A673 (cell line): ENCODE measurements around the gene ITPR2. TPM values are rescaled to one million over a fixed set of nuclear protein-coding genes. Genes with fewer than 3 reads are reported as not detected.
"Not testable (repeated sequence)": the region's sequence is repeated elsewhere in the genome, so short reads cannot be mapped to it uniquely, and the experiment has no call there.

Experiments used
- BruUV-seq: library from RNA; stranded (reverse); fragments of 400-500 nt; replicated peaks from 2 replicates; lab custom pipeline; 2021; lab: Mats Ljungman, UMichigan
- CTCF ChIA-PET: fragments of 300-600 bp; sonication (Branson Sonifier 250); formaldehyde crosslinking; loops from one replicate; lab custom pipeline; 2022; ENCODE audit warnings: antibody characterized with exemption; lab: Charles Lee
- POLR2A ChIA-PET: fragments of 300-600 bp; sonication (Branson Sonifier 250); formaldehyde crosslinking; loops from one replicate; lab custom pipeline; 2022; ENCODE audit warnings: antibody characterized with exemption; ENCODE audit not compliant: low non-redundant PET; lab: Charles Lee
- DNase-seq: peaks from one replicate; pipeline ENCODE4 v3.0.0-alpha.2; 2015; ENCODE audit warnings: low spot score
- H3K27ac ChIP-seq: fragments of 200-600 bp; sonication (generic); 2 replicates; pipeline ENCODE4 v1.5.1; 2016; ENCODE audit warnings: mixed run types, low read depth, mild to moderate bottlenecking, mixed read lengths, antibody characterized with exemption, low read length; ENCODE audit not compliant: poor library complexity, severe bottlenecking
- H3K27me3 ChIP-seq: fragments of 200-600 bp; sonication (generic); replicated peaks from 2 replicates; pipeline ENCODE4 v1.6.1; 2017; ENCODE audit warnings: mixed run types, low read depth, mild to moderate bottlenecking, mixed read lengths, antibody characterized with exemption, low read length; ENCODE audit not compliant: insufficient read depth, poor library complexity
- H3K36me3 ChIP-seq: fragments of 200-600 bp; sonication (generic); 2 replicates; pipeline ENCODE4 v1.6.1; 2016; ENCODE audit warnings: mixed run types, mild to moderate bottlenecking, mixed read lengths, antibody characterized with exemption, low read length; ENCODE audit not compliant: insufficient read depth, poor library complexity, severe bottlenecking
- H3K4me1 ChIP-seq: fragments of 200-600 bp; sonication (generic); 2 replicates; pipeline ENCODE4 v1.6.1; 2017; ENCODE audit warnings: mixed run types, mild to moderate bottlenecking, mixed read lengths, antibody characterized with exemption, low read length; ENCODE audit not compliant: insufficient read depth, poor library complexity, severe bottlenecking
- H3K4me3 ChIP-seq: fragments of 200-600 bp; sonication (generic); 2 replicates; pipeline ENCODE4 v1.5.1; 2016; ENCODE audit warnings: low read depth, mixed run types, mild to moderate bottlenecking, mixed read lengths, low read length; ENCODE audit not compliant: poor library complexity, severe bottlenecking
- H3K9me3 ChIP-seq: fragments of 200-600 bp; sonication (generic); 2 replicates; pipeline ENCODE4 v1.6.1; 2016; ENCODE audit warnings: mixed run types, low read depth, mild to moderate bottlenecking, mixed read lengths, antibody characterized with exemption, low read length; ENCODE audit not compliant: poor library complexity, severe bottlenecking
- CTCF ChIP-seq: fragments of 300-800, 200-600 bp; sonication (generic); conservative IDR thresholded peaks from 2 replicates; pipeline ENCODE4 v1.5.1; 2017; ENCODE audit warnings: low read depth, mild to moderate bottlenecking, antibody characterized with exemption, low read length, moderate library complexity, mixed read lengths
- EZH2 ChIP-seq: fragments of 200-600 bp; sonication (generic); IDR thresholded peaks from 2 replicates; pipeline ENCODE4 v1.6.1; 2017; ENCODE audit warnings: borderline replicate concordance, low read depth, mild to moderate bottlenecking, mixed read lengths, antibody characterized with exemption, low read length; ENCODE audit not compliant: poor library complexity, severe bottlenecking
- intact Hi-C: fragments of 100-400 bp; cut with micrococcal nuclease; formaldehyde crosslinking; loops from one replicate; pipeline ENCODE4 v1.10.0; 2022; ENCODE audit not compliant: unreplicated experiment
- total RNA-seq: library from RNA; stranded (reverse); gene quantifications from 2 replicates; pipeline ENCODE4 v1.2.3, GENCODE V29; 2021

The ITPR2 gene
- total RNA-seq, 1 experiment from 2014 or later: 22.6 TPM

DNA sequence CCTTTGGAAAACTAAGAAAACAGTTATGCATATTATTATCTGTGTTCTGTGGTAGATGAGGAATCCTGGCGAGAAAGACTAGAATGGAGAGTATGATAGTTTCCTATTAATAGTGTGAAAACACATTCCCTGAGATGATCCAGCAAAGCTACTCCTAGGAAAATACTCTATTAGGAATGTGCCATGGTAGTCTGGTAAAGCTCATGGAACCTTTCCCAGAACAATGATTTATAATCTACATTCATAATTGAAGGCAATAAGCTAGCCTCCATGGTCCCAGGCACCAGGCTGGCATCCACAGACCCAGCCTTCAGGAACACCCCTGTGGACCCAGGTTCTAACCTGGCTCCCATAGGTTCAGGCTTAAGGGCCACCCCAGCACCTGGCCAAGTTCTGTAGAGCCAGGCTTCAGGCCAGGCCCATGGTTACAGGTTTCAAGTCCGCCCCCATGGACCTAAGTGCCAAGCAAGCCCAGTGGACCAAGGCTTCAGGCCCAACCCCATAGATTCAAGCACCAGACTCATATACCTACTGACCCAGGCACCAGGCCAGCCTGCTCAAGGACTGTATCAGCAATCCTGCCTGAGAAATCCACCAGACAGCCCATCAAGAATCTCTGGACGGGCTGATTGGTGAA, 72.2 kb downstream of the ITPR2 start:
- intact Hi-C loops: no loop called here
- H3K27ac ChIP-seq: no peak overlapping the region
- peaks cover 3% of the 10 kb centered on the region for H3K36me3 ChIP-seq
- H3K4me3 ChIP-seq: no peak overlapping the region
- ChIA-PET POLR2A (no interaction called here), CTCF (no interaction called here)
- H3K27me3 ChIP-seq: no peaks in the 10 kb centered on the region
- TF ChIP-seq EZH2: no peak
- TF ChIP-seq CTCF: no peak
- DNase-seq: no peak
- BruUV-seq: no TSS peak
- no peaks in the 10 kb centered on the region for H3K4me1 ChIP-seq
- H3K9me3 ChIP-seq: peaks cover 16% of the 10 kb centered on the region

DNA sequence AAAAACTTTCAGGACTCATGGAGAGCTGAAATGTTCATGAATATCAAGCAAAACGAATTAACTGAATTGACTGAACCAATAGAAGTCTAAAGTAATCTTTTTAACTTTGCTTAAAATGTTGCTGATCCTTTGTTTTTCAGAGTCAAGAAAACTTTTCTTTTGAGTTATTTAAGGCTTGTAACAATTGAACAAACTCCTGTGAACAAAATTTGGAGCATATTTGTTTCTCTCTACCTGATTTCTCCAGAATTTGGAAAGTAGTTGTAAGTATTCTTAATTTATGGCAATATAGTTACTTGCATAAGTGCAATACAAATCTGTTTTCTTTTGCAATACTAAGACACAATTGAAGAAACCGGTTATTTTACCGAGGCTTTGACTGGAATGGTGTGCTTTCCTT, 77.6 kb downstream of the ITPR2 start:
- DNase-seq, H3K27ac ChIP-seq, BruUV-seq, intact Hi-C loops, CTCF ChIA-PET, H3K4me3 ChIP-seq, H3K36me3 ChIP-seq, POLR2A ChIA-PET, H3K9me3 ChIP-seq, H3K27me3 ChIP-seq, H3K4me1 ChIP-seq: not testable (repeated sequence)

DNA sequence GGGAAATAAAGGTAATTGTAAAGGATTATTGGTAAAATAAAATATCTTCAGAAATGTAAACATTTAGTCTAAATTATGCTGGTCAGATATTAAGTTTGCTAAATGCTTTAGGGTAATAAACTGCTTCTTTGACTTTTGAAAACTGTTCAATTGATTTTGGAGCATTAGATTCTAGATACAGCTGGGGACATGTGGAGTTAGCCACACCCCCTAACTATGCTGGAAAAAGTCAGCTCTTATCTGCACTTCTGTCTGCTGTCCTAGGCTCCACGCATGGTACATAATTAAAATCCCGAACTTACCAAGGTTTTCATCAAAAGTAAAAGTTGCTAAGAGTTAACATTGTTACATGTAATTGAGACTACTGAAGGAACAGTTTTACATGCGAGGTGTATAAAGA, 78.8 kb downstream of the ITPR2 start:
- CTCF ChIA-PET: no interaction called here
- Histone ChIP-seq H3K9me3 (peaks cover 9% of the 10 kb centered on the region), H3K4me3 (no peak overlapping the region), H3K4me1 (peaks cover 13% of the 10 kb centered on the region), H3K36me3 (no peaks in the 10 kb centered on the region), H3K27ac (no peak overlapping the region), H3K27me3 (no peaks in the 10 kb centered on the region)
- no peak for DNase-seq
- intact Hi-C loops: no loop called here
- BruUV-seq: no TSS peak
- POLR2A ChIA-PET: no interaction called here
- TF ChIP-seq EZH2 (no peak), CTCF (no peak)

- no peaks in the 10 kb centered on the region for H3K27me3 ChIP-seq
- peaks cover 36% of the 10 kb centered on the region for H3K4me1 ChIP-seq
- ChIA-PET POLR2A (no interaction called here), CTCF (no interaction called here)
- TF ChIP-seq CTCF: no peak
- no peak for TF ChIP-seq EZH2
- intact Hi-C loops: no loop called here
- H3K36me3 ChIP-seq: no peaks in the 10 kb centered on the region
- peaks cover 9% of the 10 kb centered on the region for H3K9me3 ChIP-seq
- H3K4me3 ChIP-seq: no peak overlapping the region
- no peak for DNase-seq
- BruUV-seq: no TSS peak
- no peak overlapping the region for H3K27ac ChIP-seq
Measured at GRCh38 chr12:26751179-26751578, 81.8 kb downstream of the ITPR2 start.
